HepG2 (cell line): Measurements from ENCODE around the gene CNDP1. TPM values are rescaled to one million over a fixed set of nuclear protein-coding genes. Genes with fewer than 3 reads are reported as not detected.
A peak's percentile ranks its signal among the peaks of the same experiment; 100 is the strongest.

ENCODE experiments used
- ATAC-seq: fragments of 200-7000 bp; cut with Tn5 transposase; 3 replicates; pipeline ENCODE4 v1.9.1; 2020; ENCODE audit warnings: mild to moderate bottlenecking, moderate library complexity
- BruUV-seq: library from RNA; stranded (reverse); fragments of 400-500 nt; replicated peaks from 2 replicates; lab custom pipeline; 2021; lab: Mats Ljungman, UMichigan
- CTCF ChIA-PET: fragments of 300-600 bp; formaldehyde crosslinking; extraction: SDS; loops from one replicate; lab custom pipeline; 2021; ENCODE audit warnings: low total read pairs, inconsistent platforms, low intra/inter-chr PET ratio; lab: Yijun Ruan, JAX
- POLR2A ChIA-PET: fragments of 350-600 bp; sonication (Branson Sonifier 250); formaldehyde crosslinking; loops from one replicate; lab custom pipeline; 2020; ENCODE audit warnings: antibody characterized with exemption, inconsistent platforms; lab: Yijun Ruan, JAX
- DNase-seq: peaks from one replicate; pipeline ENCODE4 v3.0.0-alpha.2; 2015; ENCODE audit warnings: low spot score
- FAIRE-seq: peaks from 3 replicates; lab custom pipeline; 2011; peaks lifted over from hg19 to GRCh38; lab: Jason Lieb, UNC
- H2AFZ ChIP-seq: one replicate; pipeline ENCODE4 v1.6.1; 2011; ENCODE audit warnings: low read length, inconsistent platforms
- H3K27ac ChIP-seq: fragments of 300-600 bp; 3 replicates; pipeline ENCODE4 v1.8.0; 2011; ENCODE audit warnings: mixed run types, mild to moderate bottlenecking, mixed read lengths, low read length, inconsistent platforms; ENCODE audit not compliant: insufficient read depth; ENCODE audit errors: extremely low read length
- H3K27me3 ChIP-seq, 2 experiments: fragments of 200-600 bp in 1 of 2; 2 replicates in 1 of 2; 3 replicates in 1 of 2; pipeline versions ENCODE4 v1.6.0 to v1.8.0; 2011; ENCODE audit warnings: low read length in 2 of 2, mild to moderate bottlenecking in 2 of 2, moderate library complexity in 2 of 2, inconsistent platforms in 1 of 2; ENCODE audit not compliant: insufficient read depth in 2 of 2, control insufficient read depth in 1 of 2
- H3K36me3 ChIP-seq, 2 experiments: fragments of 200-600 bp in 1 of 2; replicated peaks in 1 of 2; 2 replicates in 1 of 2; 3 replicates in 1 of 2; pipeline versions ENCODE4 v1.5.1 to v1.8.0; 2011; ENCODE audit warnings: low read length in 2 of 2, inconsistent platforms in 1 of 2; ENCODE audit not compliant: insufficient read depth in 2 of 2, control insufficient read depth in 1 of 2
- H3K4me1 ChIP-seq: 2 replicates; pipeline ENCODE4 v1.5.1; 2012; ENCODE audit warnings: low read length, inconsistent platforms; ENCODE audit not compliant: insufficient read depth
- H3K4me2 ChIP-seq: 2 replicates; pipeline ENCODE4 v1.6.0; 2011; ENCODE audit warnings: low read depth, low read length, inconsistent platforms
- H3K4me3 ChIP-seq, 3 experiments: fragments of 200-600 bp in 1 of 3; sonication (generic), shearing (Covaris generic) in 1 of 3; replicated peaks in 1 of 3; 2 replicates each; pipeline ENCODE4 v1.5.1; 2011 to 2016; ENCODE audit warnings: low read length in 3 of 3, inconsistent platforms in 2 of 3, low read depth in 2 of 3, mild to moderate bottlenecking in 2 of 3, control low read depth in 1 of 3, mixed read lengths in 1 of 3; ENCODE audit not compliant: insufficient read depth in 1 of 3
- H3K79me2 ChIP-seq: one replicate; pipeline ENCODE4 v1.6.1; 2011; ENCODE audit warnings: low read length, inconsistent platforms; ENCODE audit not compliant: insufficient read depth
- H3K9ac ChIP-seq: 2 replicates; pipeline ENCODE4 v1.6.0; 2011; ENCODE audit warnings: mild to moderate bottlenecking, low read depth, low read length, inconsistent platforms; ENCODE audit not compliant: insufficient read depth
- H3K9me3 ChIP-seq: 2 replicates; pipeline ENCODE4 v1.5.1; 2012; ENCODE audit warnings: mild to moderate bottlenecking, low read length
- H4K20me1 ChIP-seq: 2 replicates; pipeline ENCODE4 v1.6.0; 2011; ENCODE audit warnings: inconsistent platforms, mild to moderate bottlenecking, low read length, moderate library complexity; ENCODE audit not compliant: insufficient read depth
- ZNF230 ChIP-seq: sonication (generic); formaldehyde crosslinking; IDR thresholded peaks from 2 replicates; pipeline ENCODE4 v1.4.0; 2020; ENCODE audit warnings: mild to moderate bottlenecking, missing genetic modification reagents
- ZNF629 ChIP-seq: sonication (generic); formaldehyde crosslinking; conservative IDR thresholded peaks from 2 replicates; pipeline ENCODE4 v1.5.0; 2020; ENCODE audit warnings: missing genetic modification reagents
- WGBS: methylation state at CpG from one replicate; pipeline ENCODE4 v1.1.6; 2017; ENCODE audit warnings: low lambda C conversion rate; 5-methylcytosine and 5-hydroxymethylcytosine counted together
- in situ Hi-C: cut with HindIII; loops from 2 replicates; pipeline ENCODE4 v1.10.0; 2017; ENCODE audit warnings: low pct_unique_long_range_greater_than_20kb; ENCODE audit not compliant: extremely low pct_ligation_motif_present
- intact Hi-C: fragments of 100-400 bp; cut with micrococcal nuclease; formaldehyde crosslinking; loops from one replicate; pipeline ENCODE4 v1.10.0; 2022; ENCODE audit not compliant: unreplicated experiment
- polyA plus RNA-seq, 8 experiments: library from polyadenylated mRNA; depleted of rRNA in 3 of 8; stranded (reverse) in 7 of 8; unstranded in 1 of 8; fragments of >200 nt; fragmentation: Illumina TruSeq in 4 of 8; extraction: Trizol in 4 of 8; gene quantifications; 2 replicates each; pipeline versions ENCODE4 v1.2.1 to v1.2.3, GENCODE V29; 2011 to 2016; ENCODE audit warnings: low read depth in 4 of 8, missing spikeins in 1 of 8, mixed read lengths in 1 of 8; ENCODE audit not compliant: insufficient read depth in 1 of 8
- total RNA-seq, 5 experiments: library from RNA; depleted of rRNA; stranded (reverse); fragments of >200 nt; fragmentation: Illumina TruSeq; extraction: Trizol; gene quantifications; 2 replicates each; pipeline ENCODE4 v1.2.3, GENCODE V29; 2016; ENCODE audit warnings: low read depth in 1 of 5
- TF ChIP-seq, protein P1 (sequence below): sonication (generic); formaldehyde crosslinking; IDR thresholded peaks from 2 replicates; pipeline ENCODE4 v1.5.0; 2020; ENCODE audit warnings: mild to moderate bottlenecking, missing genetic modification reagents
- TF ChIP-seq, protein P2 (sequence below): sonication (generic); formaldehyde crosslinking; IDR thresholded peaks from 2 replicates; pipeline ENCODE4 v1.4.0; 2020; ENCODE audit warnings: missing genetic modification reagents

CNDP1 gene
- total and polyA plus RNA-seq, 2 of the 13 experiments (the other 11 are each of a cell fraction or from before 2014, with no cell fraction given): 0.01 TPM; not detected in 1

- Histone ChIP-seq H3K9ac (no peak overlapping the region), H3K36me3 (peaks cover 31 to 89% of the 10 kb centered on the region in 2 experiments), H4K20me1 (no peaks in the 10 kb centered on the region), H3K4me1 (peaks cover 9% of the 10 kb centered on the region), H3K79me2 (no peaks in the 10 kb centered on the region), H3K27ac (no peak overlapping the region), H3K4me3 (no peak overlapping the region), H2AFZ (no peak overlapping the region), H3K27me3 (no peaks in the 10 kb centered on the region), H3K4me2 (no peak overlapping the region), H3K9me3 (no peaks in the 10 kb centered on the region)
- ATAC-seq (no peak), FAIRE-seq (no peak), DNase-seq (no peak)
- CTCF ChIA-PET: no interaction called here
- in situ Hi-C loops: no loop called here
- BruUV-seq: no TSS peak
- WGBS: 95% methylated on average over 22 of the region's 27 CpGs
- intact Hi-C loops: no loop called here
- TF ChIP-seq, protein P1, sequence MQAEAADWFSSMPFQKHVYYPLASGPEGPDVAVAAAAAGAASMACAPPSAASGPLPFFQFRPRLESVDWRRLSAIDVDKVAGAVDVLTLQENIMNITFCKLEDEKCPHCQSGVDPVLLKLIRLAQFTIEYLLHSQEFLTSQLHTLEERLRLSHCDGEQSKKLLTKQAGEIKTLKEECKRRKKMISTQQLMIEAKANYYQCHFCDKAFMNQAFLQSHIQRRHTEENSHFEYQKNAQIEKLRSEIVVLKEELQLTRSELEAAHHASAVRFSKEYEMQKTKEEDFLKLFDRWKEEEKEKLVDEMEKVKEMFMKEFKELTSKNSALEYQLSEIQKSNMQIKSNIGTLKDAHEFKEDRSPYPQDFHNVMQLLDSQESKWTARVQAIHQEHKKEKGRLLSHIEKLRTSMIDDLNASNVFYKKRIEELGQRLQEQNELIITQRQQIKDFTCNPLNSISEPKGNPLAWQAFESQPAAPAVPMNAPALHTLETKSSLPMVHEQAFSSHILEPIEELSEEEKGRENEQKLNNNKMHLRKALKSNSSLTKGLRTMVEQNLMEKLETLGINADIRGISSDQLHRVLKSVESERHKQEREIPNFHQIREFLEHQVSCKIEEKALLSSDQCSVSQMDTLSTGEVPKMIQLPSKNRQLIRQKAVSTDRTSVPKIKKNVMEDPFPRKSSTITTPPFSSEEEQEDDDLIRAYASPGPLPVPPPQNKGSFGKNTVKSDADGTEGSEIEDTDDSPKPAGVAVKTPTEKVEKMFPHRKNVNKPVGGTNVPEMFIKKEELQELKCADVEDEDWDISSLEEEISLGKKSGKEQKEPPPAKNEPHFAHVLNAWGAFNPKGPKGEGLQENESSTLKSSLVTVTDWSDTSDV: no peak
- TF ChIP-seq ZNF629 (CRISPR knock-in tag): peak; percentile 78
- TF ChIP-seq, all 625 proteins: peak for 1
- POLR2A ChIA-PET: no interaction called here
These were observed 21.0 kb upstream of the CNDP1 start for GRCh38 chr18:74513149-74513882.

DNA sequence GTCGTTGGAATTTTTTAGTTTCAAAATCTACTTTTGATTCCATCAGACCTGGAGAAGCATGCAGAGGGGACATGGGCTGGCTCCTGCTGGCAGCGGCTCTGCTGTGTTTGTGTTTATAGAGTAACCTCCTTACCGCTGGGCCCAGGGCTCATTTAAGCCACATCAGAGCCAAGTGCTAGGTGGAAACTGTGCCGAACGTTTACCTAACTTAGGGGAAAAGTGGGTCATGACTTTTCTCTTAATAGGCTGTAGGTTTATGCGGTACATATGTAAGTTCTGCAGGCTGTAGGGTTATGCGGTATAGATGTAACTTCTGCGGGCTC, 20.5 kb upstream of the CNDP1 start:
- H3K9me3 ChIP-seq: no peaks in the 10 kb centered on the region
- H3K79me2 ChIP-seq: no peaks in the 10 kb centered on the region
- H3K4me3 ChIP-seq: no peak overlapping the region
- H3K27me3 ChIP-seq: no peaks in the 10 kb centered on the region
- H4K20me1 ChIP-seq: no peaks in the 10 kb centered on the region
- no peak for DNase-seq
- TF ChIP-seq, protein P2, sequence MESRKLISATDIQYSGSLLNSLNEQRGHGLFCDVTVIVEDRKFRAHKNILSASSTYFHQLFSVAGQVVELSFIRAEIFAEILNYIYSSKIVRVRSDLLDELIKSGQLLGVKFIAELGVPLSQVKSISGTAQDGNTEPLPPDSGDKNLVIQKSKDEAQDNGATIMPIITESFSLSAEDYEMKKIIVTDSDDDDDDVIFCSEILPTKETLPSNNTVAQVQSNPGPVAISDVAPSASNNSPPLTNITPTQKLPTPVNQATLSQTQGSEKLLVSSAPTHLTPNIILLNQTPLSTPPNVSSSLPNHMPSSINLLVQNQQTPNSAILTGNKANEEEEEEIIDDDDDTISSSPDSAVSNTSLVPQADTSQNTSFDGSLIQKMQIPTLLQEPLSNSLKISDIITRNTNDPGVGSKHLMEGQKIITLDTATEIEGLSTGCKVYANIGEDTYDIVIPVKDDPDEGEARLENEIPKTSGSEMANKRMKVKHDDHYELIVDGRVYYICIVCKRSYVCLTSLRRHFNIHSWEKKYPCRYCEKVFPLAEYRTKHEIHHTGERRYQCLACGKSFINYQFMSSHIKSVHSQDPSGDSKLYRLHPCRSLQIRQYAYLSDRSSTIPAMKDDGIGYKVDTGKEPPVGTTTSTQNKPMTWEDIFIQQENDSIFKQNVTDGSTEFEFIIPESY (CRISPR knock-in tag): peak; percentile 28; the same call in 1 of the 2 replicates
- no peak for TF ChIP-seq ZNF230
- TF ChIP-seq, all 625 proteins: peak for 1
- Histone ChIP-seq H3K36me3 (peaks cover 29 to 89% of the 10 kb centered on the region in 2 experiments), H3K4me2 (no peak overlapping the region), H3K27ac (no peak overlapping the region), H3K9ac (no peak overlapping the region), H2AFZ (no peak overlapping the region), H3K4me1 (peaks cover 4% of the 10 kb centered on the region)
- in situ Hi-C loops: no loop called here
- FAIRE-seq (no peak), ATAC-seq (no peak)
- ChIA-PET CTCF (no interaction called here), POLR2A (no interaction called here)
- intact Hi-C loops: no loop called here
- WGBS: 91% methylated on average over 8 of the region's 8 CpGs
- BruUV-seq: no TSS peak
